Measurements from ENCODE around the gene GTPBP3. TPM values are rescaled to one million over a fixed set of nuclear protein-coding genes. Genes with fewer than 3 reads are reported as not detected.

The GTPBP3 gene
- total and polyA plus RNA-seq, 9 of the 15 experiments (the other 6 are each of a cell fraction or from before 2014, with no cell fraction given), result 4.9 to 124 (median 22.6) TPM

GRCh38 chr19:17332677-17333581 lies 4.4 kb upstream of the GTPBP3 start (continued):
- TF ChIP-seq ZFPM2 (CRISPR knock-in tag; IDR thresholded peaks at IDR 0.05) (no peak), XRCC5 (IDR thresholded peaks at IDR 0.05; ENCODE audit: low read depth, low read length) (peak; percentile 54; the same call in 1 of the 2 replicates), SETDB1 (IDR thresholded peaks at IDR 0.05; ENCODE audit: low read length) (no peak), ZNF384 (IDR thresholded peaks at IDR 0.05; ENCODE audit: low read depth, low read length) (0 out of 2 replicates have a peak, but pooled peaks have one; percentile 7)

- Histone ChIP-seq H3K36me3 (ENCODE audit: control insufficient read depth, insufficient read depth, low read length) (peaks cover 12% of the 10 kb centered on the region; the same call in 1 of the 3 replicates), H3K4me2 (ENCODE audit: insufficient read depth, low read length) (peak overlapping the region; percentile 76), H3K4me3 (peak overlapping the region; percentile 69), H3K27ac (ENCODE audit: extremely low read depth, low read depth, low read length) (peak overlapping the region; percentile 75), H3K79me2 (ENCODE audit: control insufficient read depth, insufficient read depth, low read length) (peaks cover 22% of the 10 kb centered on the region), H3K4me1 (replicated peaks in 1 of 2; ENCODE audit: control insufficient read depth in 2 of 2, insufficient read depth in 2 of 2, low read length in 2 of 2) (peaks cover 29 to 72% of the 10 kb centered on the region in 2 experiments; a peak in 4 of 5 replicates), H3K9me3 (replicated peaks; ENCODE audit: control insufficient read depth, insufficient read depth, low read depth, low read length) (no peaks in the 10 kb centered on the region; the same call in 1 of the 2 replicates), H3K9me1 (ENCODE audit: control insufficient read depth, insufficient read depth, low read length) (no peaks in the 10 kb centered on the region), H2AFZ (ENCODE audit: low read depth, low read length) (peak overlapping the region; percentile 90), H3K27me3 (ENCODE audit: control insufficient read depth in 2 of 2, insufficient read depth in 2 of 2, low read length in 2 of 2) (no peaks in the 10 kb centered on the region), H3K9ac (ENCODE audit: insufficient read depth in 1 of 2, low read depth in 2 of 2, low read length in 2 of 2) (peak overlapping the region; percentile 69 to 90), H4K20me1 (replicated peaks; ENCODE audit: control insufficient read depth, insufficient read depth, low read length) (no peaks in the 10 kb centered on the region; the same call in 1 of the 2 replicates)
- in situ Hi-C loops (cut with MboI) (no loop called here), intact Hi-C loops (cut with micrococcal nuclease) (loop anchor here (1.0 to 2.0 kb wide), 2 partner anchors 25 to 41 kb away; partner anchors contain the start of gene DDA1)
- ChIA-PET POLR2A (interaction anchor here (0.6 to 7.9 kb wide), 13 partner anchors 9 to 343 kb away, joined by 3 to 78 read pairs (median 3); partner anchors contain the start of genes BST2 and DDA1), CTCF (ENCODE audit: low intra/inter-chr PET ratio) (interaction anchor here (0.6 to 1.5 kb wide), 2 partner anchors 28 to 46 kb away, joined by 3 read pairs; partner anchors contain the start of gene MRPL34)
- WGBS (ENCODE audit: insufficient coverage, low coverage, missing lambda C conversion rate), result 11% methylated on average over 46 of the region's 52 CpGs
- TSS peak; percentile 21 for BruUV-seq (replicated peaks)
- FAIRE-seq (peak; percentile 92), DNase-seq (ENCODE audit: extremely low read depth in 1 of 4, low spot score in 3 of 4) (peak; percentile 69 to 95 (median 78)), ATAC-seq (peak; percentile 27)
- TF ChIP-seq ETS1 (conservative IDR thresholded peaks at IDR 0.05; ENCODE audit: control insufficient read depth, low read depth, low read length) (no peak; the same call in 1 of the 2 replicates), ATF4 (CRISPR knock-in tag; IDR thresholded peaks at IDR 0.05) (0 out of 2 replicates have a peak, but pooled peaks have one; percentile 9), MITF (IDR thresholded peaks at IDR 0.05) (0 out of 2 replicates have a peak, but pooled peaks have one; percentile 6), ZNF583 (CRISPR knock-in tag; IDR thresholded peaks at IDR 0.05) (0 out of 2 replicates have a peak, but pooled peaks have one; percentile 60), TAF15 (IDR thresholded peaks at IDR 0.05; ENCODE audit: low read depth, low read length) (no peak), ZBTB26 (CRISPR knock-in tag; IDR thresholded peaks at IDR 0.05) (peak; percentile 42; the same call in 1 of the 2 replicates), CBFA2T3 (IDR thresholded peaks at IDR 0.05) (peak; percentile 28; the same call in 1 of the 2 replicates), KDM2B (CRISPR knock-in tag; IDR thresholded peaks at IDR 0.05) (peak; percentile 47; the same call in 1 of the 2 replicates)
These were observed 3.5 kb upstream of the GTPBP3 start for GRCh38 chr19:17333611-17334413.
